ENCODE data around the gene GPC5. TPM values are rescaled to one million over a fixed set of nuclear protein-coding genes. Genes with fewer than 3 reads are reported as not detected.

The GPC5 gene
- total and polyA plus RNA-seq, 2 of the 13 experiments (the other 11 are each of a cell fraction or from before 2014, with no cell fraction given) = 0.02 to 0.07 TPM

- POLR2A ChIA-PET = no interaction called here
- Histone ChIP-seq H4K20me1 (ENCODE audit: insufficient read depth, low read length) (no peaks in the 10 kb centered on the region), H3K9me3 (ENCODE audit: low read length) (no peaks in the 10 kb centered on the region), H3K36me3 (replicated peaks in 1 of 2; ENCODE audit: control insufficient read depth in 1 of 2, insufficient read depth in 2 of 2, low read length in 2 of 2) (no peaks in the 10 kb centered on the region), H3K27me3 (ENCODE audit: control insufficient read depth in 1 of 2, insufficient read depth in 2 of 2, low read length in 2 of 2) (no peaks in the 10 kb centered on the region), H3K4me1 (ENCODE audit: insufficient read depth, low read length) (no peaks in the 10 kb centered on the region), H3K9ac (ENCODE audit: insufficient read depth, low read depth, low read length) (no peak overlapping the region), H2AFZ (ENCODE audit: low read length) (no peak overlapping the region), H3K4me2 (ENCODE audit: low read depth, low read length) (no peak overlapping the region), H3K79me2 (ENCODE audit: insufficient read depth, low read length) (no peaks in the 10 kb centered on the region), H3K4me3 (replicated peaks in 1 of 3; ENCODE audit: insufficient read depth in 1 of 3, low read depth in 2 of 3, low read length in 3 of 3) (no peak overlapping the region), H3K27ac (ENCODE audit: extremely low read length, insufficient read depth, low read length) (no peak overlapping the region)
- BruUV-seq (replicated peaks) = no TSS peak
- intact Hi-C loops (cut with micrococcal nuclease; ENCODE audit: unreplicated experiment) (no loop called here), in situ Hi-C loops (cut with HindIII; ENCODE audit: extremely low pct_ligation_motif_present, low pct_unique_long_range_greater_than_20kb) (no loop called here)
- no peak for ATAC-seq
- no peak for DNase-seq (ENCODE audit: low spot score)
- FAIRE-seq = no peak
- CTCF ChIA-PET (ENCODE audit: low intra/inter-chr PET ratio, low total read pairs) = no interaction called here
- 55% methylated on average over 8 of the region's 9 CpGs for WGBS (ENCODE audit: low lambda C conversion rate)
- TF ChIP-seq ZC3H4 (CRISPR knock-in tag; IDR thresholded peaks at IDR 0.05; ENCODE audit: borderline replicate concordance) (no peak), NR2F1 (CRISPR knock-in tag; IDR thresholded peaks at IDR 0.05) (no peak), ZNF530 (CRISPR knock-in tag; IDR thresholded peaks at IDR 0.05; ENCODE audit: low read depth) (no peak), NKX3-1 (CRISPR knock-in tag; IDR thresholded peaks at IDR 0.05) (no peak), NR2F2 (IDR thresholded peaks at IDR 0.05; ENCODE audit: borderline replicate concordance, low read depth) (no peak), ZNF570 (CRISPR knock-in tag; IDR thresholded peaks at IDR 0.05; ENCODE audit: borderline replicate concordance) (no peak), ZNF766 (CRISPR knock-in tag; IDR thresholded peaks at IDR 0.05; ENCODE audit: borderline replicate concordance) (no peak)
Observed at GRCh38 chr13:91572944-91573598, 174.7 kb downstream of the GPC5 start.

- H3K9me3 ChIP-seq (ENCODE audit: low read length) = no peaks in the 10 kb centered on the region
- no peak overlapping the region for H3K9ac ChIP-seq (ENCODE audit: insufficient read depth, low read depth, low read length)
- H3K4me3 ChIP-seq (replicated peaks in 1 of 3; ENCODE audit: insufficient read depth in 1 of 3, low read depth in 2 of 3, low read length in 3 of 3) = no peak overlapping the region
- BruUV-seq (replicated peaks) = no TSS peak
- in situ Hi-C loops (cut with HindIII; ENCODE audit: extremely low pct_ligation_motif_present, low pct_unique_long_range_greater_than_20kb) (no loop called here), intact Hi-C loops (cut with micrococcal nuclease; ENCODE audit: unreplicated experiment) (no loop called here)
- no peaks in the 10 kb centered on the region for H3K4me1 ChIP-seq (ENCODE audit: insufficient read depth, low read length)
- H3K79me2 ChIP-seq (ENCODE audit: insufficient read depth, low read length) = no peaks in the 10 kb centered on the region
- POLR2A ChIA-PET = no interaction called here
- H3K27ac ChIP-seq (ENCODE audit: extremely low read length, insufficient read depth, low read length) = no peak overlapping the region
- no peaks in the 10 kb centered on the region for H3K36me3 ChIP-seq (replicated peaks in 1 of 2; ENCODE audit: control insufficient read depth in 1 of 2, insufficient read depth in 2 of 2, low read length in 2 of 2)
- no peaks in the 10 kb centered on the region for H3K27me3 ChIP-seq (ENCODE audit: control insufficient read depth in 1 of 2, insufficient read depth in 2 of 2, low read length in 2 of 2)
- CTCF ChIA-PET (ENCODE audit: low intra/inter-chr PET ratio, low total read pairs) = no interaction called here
- FAIRE-seq (no peak), DNase-seq (ENCODE audit: low spot score) (no peak), ATAC-seq (no peak)
- no peaks in the 10 kb centered on the region for H4K20me1 ChIP-seq (ENCODE audit: insufficient read depth, low read length)
- no peak overlapping the region for H2AFZ ChIP-seq (ENCODE audit: low read length)
- H3K4me2 ChIP-seq (ENCODE audit: low read depth, low read length) = no peak overlapping the region
- WGBS (ENCODE audit: low lambda C conversion rate) = 0% methylated on average over 1 of the region's 1 CpG
- TF ChIP-seq, protein P1, sequence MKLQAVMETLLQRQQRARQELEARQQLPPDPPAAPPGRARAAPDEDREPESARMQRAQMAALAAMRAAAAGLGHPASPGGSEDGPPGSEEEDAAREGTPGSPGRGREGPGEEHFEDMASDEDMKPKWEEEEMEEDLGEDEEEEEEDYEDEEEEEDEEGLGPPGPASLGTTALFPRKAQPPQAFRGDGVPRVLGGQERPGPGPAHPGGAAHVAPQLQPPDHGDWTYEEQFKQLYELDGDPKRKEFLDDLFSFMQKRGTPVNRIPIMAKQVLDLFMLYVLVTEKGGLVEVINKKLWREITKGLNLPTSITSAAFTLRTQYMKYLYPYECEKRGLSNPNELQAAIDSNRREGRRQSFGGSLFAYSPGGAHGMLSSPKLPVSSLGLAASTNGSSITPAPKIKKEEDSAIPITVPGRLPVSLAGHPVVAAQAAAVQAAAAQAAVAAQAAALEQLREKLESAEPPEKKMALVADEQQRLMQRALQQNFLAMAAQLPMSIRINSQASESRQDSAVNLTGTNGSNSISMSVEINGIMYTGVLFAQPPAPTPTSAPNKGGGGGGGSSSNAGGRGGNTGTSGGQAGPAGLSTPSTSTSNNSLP (IDR thresholded peaks at IDR 0.05; ENCODE audit: low read depth, low read length) = no peak
- no peak for TF ChIP-seq MBNL3 (CRISPR knock-in tag; conservative IDR thresholded peaks at IDR 0.05)
- no peak for TF ChIP-seq MAF1 (CRISPR knock-in tag; IDR thresholded peaks at IDR 0.05; ENCODE audit: borderline replicate concordance)
- TF ChIP-seq, protein P2, sequence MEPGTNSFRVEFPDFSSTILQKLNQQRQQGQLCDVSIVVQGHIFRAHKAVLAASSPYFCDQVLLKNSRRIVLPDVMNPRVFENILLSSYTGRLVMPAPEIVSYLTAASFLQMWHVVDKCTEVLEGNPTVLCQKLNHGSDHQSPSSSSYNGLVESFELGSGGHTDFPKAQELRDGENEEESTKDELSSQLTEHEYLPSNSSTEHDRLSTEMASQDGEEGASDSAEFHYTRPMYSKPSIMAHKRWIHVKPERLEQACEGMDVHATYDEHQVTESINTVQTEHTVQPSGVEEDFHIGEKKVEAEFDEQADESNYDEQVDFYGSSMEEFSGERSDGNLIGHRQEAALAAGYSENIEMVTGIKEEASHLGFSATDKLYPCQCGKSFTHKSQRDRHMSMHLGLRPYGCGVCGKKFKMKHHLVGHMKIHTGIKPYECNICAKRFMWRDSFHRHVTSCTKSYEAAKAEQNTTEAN (CRISPR knock-in tag; conservative IDR thresholded peaks at IDR 0.05) = no peak
- no peak for TF ChIP-seq MAFF (IDR thresholded peaks at IDR 0.05; ENCODE audit: low read depth, low read length)
- TF ChIP-seq NCOA1 (CRISPR knock-in tag; IDR thresholded peaks at IDR 0.05) = no peak
- no peak for TF ChIP-seq SP4 (CRISPR knock-in tag; IDR thresholded peaks at IDR 0.05)
- TF ChIP-seq NFYC (CRISPR knock-in tag; IDR thresholded peaks at IDR 0.05) = no peak
- no peak for TF ChIP-seq ZNF737 (CRISPR knock-in tag; IDR thresholded peaks at IDR 0.05; ENCODE audit: borderline replicate concordance)
Observed at GRCh38 chr13:91574766-91575165, 176.3 kb downstream of the GPC5 start.

Data from HepG2 (cell line).